Activated CD8-positive, alpha-beta memory T cell treated with anti-CD3 and anti-CD28 coated beads for 24 hours (primary cell): ENCODE results near the gene ZMYM1.
"Not testable (repeated sequence)": the region's sequence is repeated elsewhere in the genome, so short reads cannot be mapped to it uniquely, and the experiment has no call there.

Experiments used
- DNase-seq: peaks from one replicate; pipeline ENCODE4 v3.0.0-alpha.2; 2020

ZMYM1 gene

DNA sequence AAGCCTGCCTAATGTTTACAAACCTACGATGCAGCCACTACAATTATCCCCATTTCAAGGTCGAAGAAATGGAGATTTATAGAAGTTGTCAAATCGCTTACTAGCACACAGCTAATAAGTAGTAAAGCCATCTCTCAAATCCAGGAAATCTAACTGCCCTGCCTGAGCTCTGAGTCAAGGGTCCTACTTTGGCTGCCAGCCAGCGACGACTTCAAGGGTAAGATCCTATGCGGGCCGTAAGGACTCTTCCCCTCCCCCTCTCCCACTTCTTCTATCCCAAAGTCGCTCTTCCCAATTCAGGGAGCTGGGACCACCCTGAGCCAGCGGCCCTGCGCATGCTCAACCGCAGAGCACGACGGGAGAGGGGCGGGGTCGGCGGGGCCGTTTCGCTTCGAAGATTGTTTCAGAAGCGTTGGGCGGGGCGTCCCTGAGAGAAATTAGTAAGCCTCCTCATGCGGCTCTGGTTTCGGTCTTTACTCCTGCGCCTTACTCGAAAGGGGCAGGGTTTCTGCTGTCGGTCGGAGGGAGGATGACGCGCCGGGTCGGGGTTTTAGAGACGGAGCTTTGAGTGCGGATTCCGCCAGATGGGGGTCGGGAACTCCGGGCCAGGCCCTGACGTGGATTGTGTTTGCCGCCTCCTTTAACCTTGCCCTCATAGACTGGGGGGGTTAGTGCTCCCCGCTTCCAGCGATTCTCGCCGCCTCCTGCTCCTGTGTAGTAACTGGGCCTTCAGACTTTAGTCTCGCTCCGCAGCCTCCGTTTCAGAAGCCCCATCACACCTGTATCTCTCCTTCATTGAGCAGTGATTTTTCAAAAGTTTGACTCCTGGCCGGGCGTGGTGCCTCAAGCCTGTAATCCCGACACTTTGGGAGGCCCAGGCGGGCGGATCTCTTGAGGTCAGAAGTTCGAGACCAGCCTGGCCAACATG lies at the start of gene ZMYM1:
Gene ZMYM1 (plus strand): TSS at position 383 of the 928 bp plus-strand sequence. CDS start 14,603 bp downstream, outside the sequence.
- peak; percentile 93 for DNase-seq

DNA sequence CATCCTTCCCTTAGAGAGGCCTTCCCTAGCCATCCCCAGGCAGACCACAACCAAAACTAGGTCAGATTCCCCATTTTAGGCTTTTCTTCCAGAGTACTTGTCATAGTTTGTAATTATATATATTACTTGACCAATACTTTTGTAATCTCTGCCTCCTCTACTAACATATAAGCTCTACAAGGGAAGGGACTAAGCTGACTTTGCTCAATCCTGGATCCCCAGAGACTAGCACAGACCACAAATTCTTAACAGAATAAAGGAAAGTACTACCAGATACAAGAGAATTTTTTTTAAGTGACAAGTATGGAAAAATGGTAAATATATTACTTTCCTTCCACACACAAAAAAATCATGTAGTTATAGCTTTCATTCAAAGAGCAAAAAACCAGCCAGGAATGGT lies 49.4 kb upstream of the ZMYM1 start:
- DNase-seq: no peak

DNA sequence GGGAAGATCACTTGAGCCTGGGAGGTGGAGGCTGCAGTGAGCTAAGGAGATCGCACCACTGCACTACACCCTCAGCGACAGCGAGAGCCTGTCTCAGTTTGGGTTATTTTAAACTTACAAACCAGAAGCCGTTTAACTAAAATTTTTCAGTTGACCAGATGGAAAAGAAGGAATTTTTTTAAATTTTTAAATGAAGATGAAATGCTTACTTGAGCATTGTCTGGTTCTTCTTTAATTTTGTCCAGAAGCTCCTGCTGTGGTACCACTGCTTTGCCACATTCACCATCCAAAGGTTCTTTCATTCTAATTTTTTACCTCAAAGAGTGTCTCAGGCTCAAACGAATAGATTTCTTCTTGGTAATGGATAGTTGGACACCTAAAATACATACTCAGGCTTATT lies 48.8 kb upstream of the ZMYM1 start:
- no peak for DNase-seq

DNA sequence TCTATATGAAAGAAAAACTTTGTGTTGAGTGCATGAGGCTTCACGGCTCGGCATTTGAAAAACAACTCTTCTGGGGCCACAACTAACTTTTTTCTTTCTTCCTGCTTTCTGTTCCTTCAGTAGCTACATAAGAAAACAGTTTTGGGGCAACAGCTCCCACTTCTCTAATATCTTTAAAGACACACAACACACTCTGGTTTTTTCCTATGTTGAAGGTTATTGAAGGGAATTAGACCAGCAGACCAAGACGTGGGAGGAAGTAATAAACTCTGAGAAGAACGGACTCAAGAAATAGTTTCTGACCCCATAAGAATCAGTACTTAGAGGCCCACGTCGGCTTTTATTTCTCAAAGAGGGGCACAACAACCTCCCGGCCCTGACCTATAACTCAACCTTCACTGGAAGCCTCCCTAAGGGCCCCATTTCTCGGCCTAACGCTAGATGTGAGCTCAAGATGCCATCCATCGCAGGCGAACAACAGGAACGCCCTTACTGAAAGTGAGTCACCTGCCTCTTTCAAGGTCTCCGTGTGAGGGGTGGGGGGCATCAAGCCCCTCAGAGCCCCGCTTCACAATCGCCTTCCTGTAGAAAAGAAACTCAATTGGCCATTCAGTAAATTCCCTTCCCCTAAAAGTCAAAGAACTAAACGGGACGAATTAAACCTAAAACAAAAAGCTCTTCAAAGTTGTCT lies 48.3 kb upstream of the ZMYM1 start:
- DNase-seq: peak; percentile 77

DNA sequence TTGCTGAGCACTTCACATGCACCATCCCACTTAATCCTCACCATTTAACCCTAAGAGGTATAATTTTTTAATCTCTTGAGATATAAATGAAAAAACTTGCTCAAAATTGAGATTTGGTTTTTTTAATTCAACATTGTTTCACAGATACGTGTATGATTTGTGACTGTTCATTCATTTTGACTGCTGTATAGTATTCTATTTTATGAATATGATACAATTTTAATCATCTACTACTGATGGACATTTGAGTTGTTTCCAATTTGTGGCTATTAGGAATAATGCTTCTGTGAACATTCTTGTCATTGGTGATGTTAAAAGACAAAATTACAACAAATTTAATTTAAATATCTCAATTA lies 46.8 kb upstream of the ZMYM1 start:
- DNase-seq: no peak

DNA sequence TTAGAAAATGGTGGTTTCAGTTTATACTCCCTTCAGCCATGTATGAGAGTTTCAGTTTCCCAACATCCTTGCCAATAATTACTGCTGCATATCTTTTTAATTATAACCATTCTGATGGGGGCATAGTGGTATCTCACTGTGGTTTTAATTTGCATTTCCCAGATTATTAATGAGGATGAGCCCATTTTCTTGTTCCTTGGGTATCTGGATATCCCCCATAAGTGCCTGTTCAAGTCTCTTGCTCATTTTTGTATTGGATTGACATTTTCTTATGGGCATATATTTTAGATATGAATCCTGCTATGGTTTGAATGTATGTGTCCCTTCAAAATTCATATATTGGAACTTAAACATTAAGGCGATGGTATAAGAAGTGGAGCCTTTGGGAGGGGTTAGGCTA lies 45.8 kb upstream of the ZMYM1 start:
- DNase-seq: no peak

DNA sequence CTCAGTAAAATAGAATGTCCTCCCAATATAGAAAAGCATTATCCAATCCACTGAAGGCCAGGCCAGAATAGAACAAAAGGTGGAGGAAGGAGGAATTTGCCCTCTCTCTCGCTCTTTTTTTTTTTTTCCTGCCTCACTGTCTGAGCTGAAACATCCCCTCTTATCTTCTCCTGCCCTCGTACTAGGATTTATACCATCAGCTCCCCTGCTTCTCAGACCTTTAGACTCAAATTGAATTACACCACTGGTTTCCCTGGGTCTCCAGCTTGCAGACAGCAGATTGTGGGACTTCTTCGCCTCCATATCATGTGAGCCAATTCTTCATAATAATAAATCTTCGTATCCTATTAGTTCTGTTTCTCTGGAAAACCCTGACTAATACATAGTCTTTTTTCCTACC lies 42.6 kb upstream of the ZMYM1 start:
- DNase-seq: no peak

DNA sequence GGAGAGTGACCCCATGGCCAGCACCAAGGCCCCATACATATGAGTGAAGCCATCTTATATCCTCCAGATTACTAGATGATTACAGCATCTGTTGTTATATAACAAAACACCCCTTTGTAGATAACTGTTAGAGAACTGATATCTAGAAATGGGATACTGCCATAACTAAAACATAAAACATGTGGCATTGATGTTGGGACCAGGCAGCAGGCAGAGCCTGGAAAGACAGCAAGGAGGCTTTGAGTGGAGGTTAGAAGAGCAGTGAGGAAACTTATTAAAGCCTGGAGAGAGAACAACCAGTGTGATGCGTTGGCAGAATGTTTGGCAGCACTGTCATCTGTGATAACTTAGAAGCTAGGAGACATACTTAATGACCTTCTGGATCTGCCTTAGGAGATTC lies 42.0 kb upstream of the ZMYM1 start:
- DNase-seq: no peak

DNA sequence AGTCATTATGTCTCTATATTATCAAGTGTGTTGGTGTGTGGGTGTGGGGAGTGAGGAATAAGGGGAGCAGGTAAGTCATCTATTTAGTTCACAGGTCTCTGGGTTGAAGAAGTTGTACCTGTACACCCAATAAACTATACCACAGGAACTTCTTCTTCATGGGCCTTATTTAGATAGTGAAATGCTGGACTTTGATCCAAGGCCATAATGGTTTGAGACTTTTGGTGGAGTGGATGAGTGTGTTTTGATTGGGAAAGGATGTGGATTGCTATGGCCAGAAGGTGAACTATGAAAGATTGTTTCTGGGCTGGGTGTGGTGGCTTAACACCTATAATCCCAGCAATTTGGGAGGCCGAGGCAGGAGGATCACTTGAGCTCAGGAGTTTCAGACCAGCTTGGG lies 40.5 kb upstream of the ZMYM1 start:
- no peak for DNase-seq

DNA sequence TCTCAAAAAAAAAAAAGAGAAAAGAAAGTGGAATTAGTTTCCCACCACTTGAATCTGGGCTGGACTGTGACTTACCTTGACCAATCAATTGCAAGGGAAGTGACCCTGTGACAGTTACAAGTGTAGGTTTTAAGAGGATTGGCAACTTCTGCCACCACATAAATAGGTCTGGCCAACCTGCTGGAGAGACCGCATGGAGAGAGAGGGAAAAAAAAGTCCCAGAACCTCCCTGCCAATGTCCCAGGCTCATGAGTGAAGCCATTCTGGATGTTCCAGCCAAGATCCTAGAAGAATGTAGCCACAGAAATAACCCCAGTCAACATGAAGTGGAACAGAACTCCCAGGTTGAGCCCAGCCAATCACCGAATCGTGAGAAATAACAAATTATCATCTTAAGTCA lies 35.7 kb upstream of the ZMYM1 start:
- no peak for DNase-seq

DNA sequence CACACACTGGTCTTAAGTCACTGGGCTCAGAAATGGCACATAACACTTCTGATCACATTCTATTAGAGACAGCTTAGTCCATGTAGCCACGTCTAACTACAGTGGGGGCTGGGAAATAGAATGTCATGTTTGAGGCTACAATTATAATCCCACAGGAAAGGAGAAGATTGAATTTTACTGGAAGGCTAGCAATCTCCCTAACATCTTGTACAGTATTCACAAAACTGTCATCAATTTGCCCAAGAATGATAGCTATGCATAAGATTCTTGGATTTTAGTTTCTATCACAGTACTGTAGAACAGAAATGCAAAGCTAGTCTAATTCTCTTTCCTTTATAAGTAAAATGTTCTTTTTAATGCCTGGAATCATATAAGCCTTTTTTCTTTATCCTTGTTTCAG lies 34.8 kb upstream of the ZMYM1 start:
- DNase-seq: no peak

DNA sequence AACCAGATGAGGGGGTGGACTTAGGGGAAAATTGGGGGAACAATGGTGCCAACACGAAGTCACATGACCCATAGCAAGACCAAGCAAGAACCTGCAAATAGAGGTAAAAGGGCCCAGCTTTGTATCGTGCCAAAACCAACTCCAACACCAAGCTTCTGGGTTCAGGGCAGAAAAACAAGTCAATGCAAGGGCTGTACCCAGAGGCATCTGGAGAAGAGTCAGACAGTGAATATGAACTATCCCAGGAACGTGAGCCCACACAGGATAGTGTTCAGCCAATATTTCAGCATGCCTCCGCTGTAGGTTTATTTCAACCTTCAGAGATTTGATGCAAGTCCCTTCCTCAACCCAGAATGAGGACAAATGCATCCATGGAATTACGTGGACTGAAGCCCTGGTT lies 32.5 kb upstream of the ZMYM1 start:
- DNase-seq: no peak

DNA sequence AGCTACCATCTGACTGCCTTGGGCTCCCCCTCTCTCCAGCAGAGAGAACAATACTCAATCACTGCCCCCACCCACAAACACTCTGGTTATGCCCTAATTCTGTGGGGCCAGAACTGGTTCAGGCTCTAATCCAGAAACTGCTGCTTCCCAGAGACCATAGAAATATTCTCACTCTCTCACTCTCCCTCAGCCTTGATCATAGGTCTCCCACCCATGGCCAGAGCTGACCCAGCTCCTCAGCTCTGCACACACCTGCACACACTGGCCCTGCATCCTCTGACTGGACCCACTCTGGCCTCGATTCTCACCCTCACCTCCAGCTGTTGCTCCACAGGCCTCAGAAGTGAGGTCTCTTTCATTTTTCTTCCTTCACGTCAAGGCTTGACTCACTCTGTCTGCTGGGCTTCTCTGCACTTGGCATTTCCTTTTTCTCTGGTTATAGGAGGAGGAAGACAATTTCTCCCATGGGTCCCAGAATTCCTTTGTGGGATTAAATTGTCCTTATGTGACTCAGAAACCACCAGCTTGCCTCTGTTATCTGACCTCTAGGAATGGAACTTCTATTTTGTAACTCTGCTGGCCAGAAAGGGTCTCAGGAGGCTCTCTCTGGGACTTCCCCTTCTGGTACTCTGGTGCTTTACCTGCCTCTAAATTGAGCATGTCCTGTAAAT lies 31.9 kb upstream of the ZMYM1 start:
- no peak for DNase-seq

DNA sequence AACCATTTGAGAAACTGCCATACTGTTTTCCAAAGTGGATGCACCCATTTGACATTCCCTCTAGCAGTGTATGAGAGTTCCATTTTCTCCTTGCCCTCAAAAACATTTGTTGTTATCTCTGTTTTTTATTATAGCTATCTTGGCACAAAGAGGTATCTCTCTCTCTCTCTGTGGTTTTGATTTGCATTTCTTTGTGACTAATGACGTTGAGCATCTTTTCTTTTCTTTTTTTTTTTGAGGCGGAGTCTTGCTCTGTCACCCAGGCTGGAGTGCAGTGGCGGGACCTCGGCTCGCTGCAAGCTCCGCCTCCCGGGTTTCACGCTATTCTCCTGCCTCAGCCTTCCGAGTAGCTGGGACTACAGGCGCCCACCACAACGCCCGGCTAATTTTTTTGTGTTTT lies 30.1 kb upstream of the ZMYM1 start:
- DNase-seq: no peak

DNA sequence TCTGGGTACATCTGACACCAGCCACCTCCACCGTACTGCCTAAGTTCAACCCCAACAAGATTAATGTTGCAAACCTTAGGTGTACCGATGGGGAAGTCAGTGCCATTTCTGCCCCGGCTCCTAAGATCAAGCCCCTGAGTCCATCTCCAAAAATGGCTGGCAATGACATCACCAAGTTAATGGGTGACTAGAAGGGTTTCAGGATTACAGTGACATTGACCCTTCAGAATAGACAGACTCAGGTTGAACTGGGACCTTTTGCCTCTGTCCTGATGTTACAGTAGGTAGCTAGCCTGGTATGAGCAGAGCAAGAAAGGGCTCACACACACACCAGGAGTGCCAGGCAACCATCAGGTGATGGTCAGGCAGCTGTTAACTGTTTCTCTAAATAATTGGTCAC lies 25.8 kb upstream of the ZMYM1 start:
- DNase-seq: no peak

DNA sequence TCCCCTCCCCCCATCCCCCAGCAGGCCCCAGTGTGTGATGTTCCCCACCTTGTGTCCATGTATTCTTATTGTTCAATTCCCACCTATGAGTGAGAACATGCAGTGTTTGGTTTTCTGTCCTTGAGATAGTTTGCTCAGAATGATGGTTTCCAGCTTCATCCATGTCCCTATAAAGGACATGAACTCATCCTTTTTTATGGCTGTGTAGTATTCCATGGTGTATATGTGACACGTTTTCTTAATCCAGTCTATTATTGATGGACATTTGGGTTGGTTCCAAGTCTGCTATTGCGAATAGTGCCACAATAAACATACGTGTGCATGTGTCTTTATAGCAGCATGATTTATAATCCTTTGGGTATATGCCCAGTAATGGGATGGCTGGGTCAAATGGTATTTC lies 24.9 kb upstream of the ZMYM1 start:
- not testable (repeated sequence) for DNase-seq

DNA sequence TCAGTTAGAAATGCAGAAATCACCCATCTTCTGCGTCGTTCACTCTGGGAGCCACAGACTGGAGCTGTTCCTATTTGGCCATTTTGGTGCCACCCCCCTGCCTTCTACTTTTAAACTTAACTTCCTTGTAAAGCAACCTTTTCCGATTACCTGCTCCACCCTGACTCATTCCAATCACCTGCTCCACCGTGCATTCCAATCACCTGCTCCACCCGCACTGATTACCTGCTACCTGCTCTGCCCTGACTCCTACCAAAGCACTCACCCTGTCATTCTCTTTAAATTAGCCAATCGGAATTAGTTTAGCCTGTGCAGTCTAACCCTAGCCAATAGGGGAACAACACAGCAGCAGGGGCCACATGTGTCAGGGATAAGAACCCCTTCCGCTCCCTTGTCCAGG lies 20.9 kb upstream of the ZMYM1 start:
- DNase-seq: not testable (repeated sequence)

DNA sequence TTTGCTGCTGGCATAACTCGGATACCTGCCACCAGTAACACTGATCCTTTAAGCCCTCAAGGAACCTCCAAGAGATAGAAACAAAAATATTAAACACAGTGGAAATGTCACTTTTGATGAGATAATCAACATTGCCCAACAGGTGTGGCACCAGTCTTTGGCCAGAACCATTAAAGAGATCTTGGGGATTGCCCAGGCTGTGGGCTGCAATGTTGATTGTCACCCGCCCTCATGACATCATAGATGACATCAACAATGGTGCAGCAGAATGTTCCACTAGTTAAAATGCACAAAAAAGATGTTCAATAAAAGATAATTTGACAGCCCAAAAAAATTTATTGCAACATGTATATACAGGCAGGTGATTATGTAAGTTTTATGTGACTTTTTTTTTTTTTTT lies 20.2 kb upstream of the ZMYM1 start:
- no peak for DNase-seq

DNA sequence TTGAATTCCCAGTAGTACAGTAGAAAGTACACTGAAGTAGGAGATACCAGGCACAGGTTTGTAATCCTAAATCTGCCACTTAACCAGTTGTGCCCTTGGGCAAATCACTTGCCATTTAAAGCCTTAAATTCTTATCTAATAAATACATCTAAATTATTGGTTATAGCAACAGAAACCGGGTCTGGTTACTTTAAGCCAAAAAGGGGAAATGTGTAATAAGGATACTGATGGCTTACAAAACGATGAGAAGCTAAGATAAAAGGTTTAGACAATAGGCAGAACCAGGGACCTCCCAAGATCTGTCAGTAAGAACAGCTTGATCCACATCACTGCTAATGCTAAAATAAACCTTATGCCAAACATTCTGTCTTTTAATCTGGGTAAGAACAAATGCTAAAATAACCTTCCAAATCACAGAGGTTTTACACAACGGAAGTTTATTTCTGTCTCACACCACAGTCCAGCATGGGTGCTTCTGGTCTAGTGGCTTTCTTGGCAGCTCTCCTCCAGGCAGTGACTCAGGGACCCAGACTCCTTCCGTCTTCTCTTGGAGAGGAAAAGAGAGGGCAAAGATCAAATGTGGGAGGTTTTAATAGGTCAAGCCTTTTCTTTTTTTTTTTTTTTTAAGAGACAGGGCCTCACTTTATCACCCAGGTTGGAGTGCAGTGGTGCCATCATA lies 16.5 kb upstream of the ZMYM1 start:
- DNase-seq: no peak

DNA sequence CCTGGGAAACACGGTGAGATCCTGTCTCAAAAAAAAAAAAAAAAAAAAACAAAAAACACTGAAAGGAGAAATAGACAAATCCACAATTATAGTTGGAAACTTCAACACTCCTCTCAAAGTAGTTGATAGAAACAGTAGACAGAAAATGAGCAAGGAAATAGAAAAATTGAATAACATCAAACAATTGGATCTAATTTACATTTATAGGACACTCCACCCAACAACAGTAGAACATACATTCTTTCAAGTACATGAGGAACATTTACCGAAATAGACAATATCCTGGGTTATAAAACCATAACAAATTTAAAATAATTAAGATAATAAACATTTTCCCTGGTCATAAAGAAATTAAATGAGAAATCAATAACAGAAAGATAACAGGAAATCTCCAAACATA lies 14.9 kb upstream of the ZMYM1 start:
- DNase-seq: no peak

DNA sequence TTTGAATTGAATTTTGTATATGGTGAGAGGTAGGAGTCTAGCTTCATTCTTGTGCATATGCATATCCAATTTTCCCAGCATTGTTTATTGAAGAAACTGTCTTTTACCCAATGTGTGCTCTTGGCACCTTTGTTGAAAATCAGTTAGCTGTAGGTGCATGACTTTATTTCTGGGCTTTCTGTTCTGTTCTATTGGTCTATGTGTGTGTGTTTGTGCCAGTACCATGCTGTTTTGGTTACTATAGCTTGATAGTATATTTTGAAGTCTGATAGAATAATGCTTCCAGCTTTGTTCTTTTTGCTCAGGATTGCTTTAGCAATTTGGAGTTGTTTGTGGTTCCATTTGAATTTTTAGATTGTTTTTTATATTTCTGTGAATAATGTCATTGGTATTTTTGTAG lies 9.4 kb upstream of the ZMYM1 start:
- no peak for DNase-seq

DNA sequence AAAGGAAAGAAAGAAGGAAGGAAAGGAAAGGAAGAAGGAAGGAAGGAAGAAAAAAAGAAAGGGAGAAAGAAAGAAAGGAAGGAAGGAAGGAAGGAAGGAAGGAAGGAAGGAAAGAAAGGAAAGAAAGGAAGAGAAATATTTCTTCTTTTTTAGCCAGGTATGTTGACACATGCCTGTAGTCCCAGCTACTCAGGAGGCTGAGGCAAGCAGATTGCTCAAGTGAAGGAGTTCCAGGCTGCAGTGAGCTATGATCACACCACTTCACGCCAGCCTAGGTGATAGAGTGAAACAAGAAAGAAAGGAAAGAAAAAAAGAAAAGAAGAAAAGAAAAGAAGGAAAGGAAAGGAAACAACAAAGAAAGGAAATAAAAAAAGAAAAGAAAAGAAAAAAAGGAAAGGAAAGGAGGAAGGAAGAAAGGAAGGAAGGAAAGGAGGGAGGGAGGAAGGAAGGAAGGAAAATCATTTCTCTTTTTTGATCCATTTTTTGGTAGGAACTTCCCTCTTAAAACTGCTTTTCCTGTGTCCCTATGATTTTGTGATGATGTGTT lies 5.8 kb upstream of the ZMYM1 start:
- DNase-seq: no peak

DNA sequence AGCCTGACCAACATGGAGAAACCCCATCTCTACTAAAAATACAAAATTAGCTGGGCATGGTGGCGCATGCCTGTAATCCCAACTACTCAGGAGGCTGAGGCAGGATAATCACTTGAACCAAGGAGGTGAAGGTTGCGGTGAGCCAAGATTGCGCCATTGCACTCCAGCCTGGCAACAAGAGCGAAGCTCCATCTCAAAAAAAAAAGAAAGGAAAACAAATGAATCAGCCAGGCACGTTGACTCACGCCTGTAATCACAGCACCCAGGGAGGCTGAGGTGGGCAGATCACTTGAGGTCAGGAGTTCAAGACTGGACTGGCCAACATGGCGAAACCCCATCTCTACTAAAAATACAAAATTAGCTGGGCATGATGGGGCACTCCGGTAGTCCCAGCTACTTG lies 2.8 kb upstream of the ZMYM1 start:
- not testable (repeated sequence) for DNase-seq
